Stimulated activated CD8-positive, alpha-beta memory T cell treated with anti-CD3 and anti-CD28 coated beads, Interleukin-7, amount 100 ng/mL, for 4 hours (primary cell): Measurements from ENCODE around the gene SYT15.

Source experiments
- DNase-seq, 2 donors: peaks; one replicate each; pipeline ENCODE4 v3.0.0-alpha.2; 2020; ENCODE audit warnings: low read depth in 2 of 2

SYT15 gene

DNA sequence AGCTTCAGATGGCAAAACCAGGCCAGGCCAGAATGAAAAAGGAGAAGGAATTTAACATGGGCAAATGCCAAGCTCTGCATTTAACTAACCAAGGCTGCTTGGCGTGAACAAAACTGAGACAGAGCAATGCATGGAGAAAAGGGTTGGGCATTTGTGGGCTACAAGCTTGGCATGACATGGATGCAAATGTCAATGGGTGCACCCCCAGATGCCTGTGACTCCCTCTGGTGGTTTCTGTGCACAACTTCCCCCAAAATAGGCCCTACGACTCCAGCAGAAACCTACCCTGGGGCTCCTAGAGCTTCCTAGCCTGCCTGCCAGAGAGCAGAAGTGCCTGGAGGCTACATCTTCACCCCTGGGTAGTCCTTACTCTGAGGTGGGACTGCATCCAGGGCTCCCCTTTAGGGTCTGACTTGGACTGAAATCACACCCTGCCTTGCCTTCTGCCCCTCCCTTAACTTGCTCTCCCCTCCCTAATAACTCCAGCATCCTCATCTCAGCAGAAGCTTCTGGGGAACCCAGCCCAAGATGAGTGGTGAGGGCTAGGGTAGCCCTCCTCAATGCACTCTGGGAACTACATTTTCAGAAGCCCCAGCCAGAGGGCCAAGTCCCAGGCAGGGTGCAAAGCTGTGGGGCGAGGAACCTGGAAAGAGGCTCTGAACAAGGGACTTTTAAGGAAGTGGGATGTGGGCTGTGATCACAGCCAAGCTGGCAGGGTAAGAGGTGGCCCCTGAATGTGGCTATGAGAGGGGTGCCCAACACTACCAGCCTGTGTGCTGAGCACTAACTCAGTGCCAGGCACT, 33.7 kb upstream of the SYT15 start:
- no peak for DNase-seq

DNA sequence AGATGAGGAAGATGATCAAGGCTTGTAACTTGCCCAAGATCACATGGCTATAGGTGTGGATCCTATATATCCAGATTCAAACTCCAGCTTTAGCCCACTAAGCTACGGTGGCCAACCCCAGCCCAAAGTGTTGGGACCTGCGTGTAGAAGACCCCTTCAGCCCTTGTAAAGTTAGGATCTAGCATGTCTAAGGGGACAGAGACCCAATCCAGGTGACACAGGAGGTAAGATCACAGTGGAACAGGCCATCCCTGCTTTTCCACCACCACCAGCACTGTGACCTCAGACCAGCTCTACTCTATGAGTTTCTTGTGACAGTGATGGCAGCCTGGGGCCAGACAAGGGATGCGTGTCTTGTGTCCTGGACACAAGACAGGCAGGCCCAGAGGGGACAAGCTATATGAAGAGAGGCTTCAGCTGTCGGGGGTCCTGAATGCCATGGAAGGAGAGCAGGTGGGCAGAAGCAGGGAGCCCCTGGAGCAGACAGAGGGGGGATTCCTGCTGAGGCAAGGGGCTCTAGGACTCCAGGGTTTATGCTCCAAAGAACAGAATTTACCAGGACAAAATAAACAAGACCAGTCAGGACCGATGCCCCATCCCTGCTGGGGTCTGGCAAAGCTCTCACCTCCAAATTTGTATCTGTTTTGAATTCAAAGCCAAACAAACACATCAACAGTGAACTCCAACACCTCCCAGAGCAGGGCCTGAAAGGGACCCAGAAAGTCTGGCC, 32.9 kb upstream of the SYT15 start:
- DNase-seq = no peak

DNA sequence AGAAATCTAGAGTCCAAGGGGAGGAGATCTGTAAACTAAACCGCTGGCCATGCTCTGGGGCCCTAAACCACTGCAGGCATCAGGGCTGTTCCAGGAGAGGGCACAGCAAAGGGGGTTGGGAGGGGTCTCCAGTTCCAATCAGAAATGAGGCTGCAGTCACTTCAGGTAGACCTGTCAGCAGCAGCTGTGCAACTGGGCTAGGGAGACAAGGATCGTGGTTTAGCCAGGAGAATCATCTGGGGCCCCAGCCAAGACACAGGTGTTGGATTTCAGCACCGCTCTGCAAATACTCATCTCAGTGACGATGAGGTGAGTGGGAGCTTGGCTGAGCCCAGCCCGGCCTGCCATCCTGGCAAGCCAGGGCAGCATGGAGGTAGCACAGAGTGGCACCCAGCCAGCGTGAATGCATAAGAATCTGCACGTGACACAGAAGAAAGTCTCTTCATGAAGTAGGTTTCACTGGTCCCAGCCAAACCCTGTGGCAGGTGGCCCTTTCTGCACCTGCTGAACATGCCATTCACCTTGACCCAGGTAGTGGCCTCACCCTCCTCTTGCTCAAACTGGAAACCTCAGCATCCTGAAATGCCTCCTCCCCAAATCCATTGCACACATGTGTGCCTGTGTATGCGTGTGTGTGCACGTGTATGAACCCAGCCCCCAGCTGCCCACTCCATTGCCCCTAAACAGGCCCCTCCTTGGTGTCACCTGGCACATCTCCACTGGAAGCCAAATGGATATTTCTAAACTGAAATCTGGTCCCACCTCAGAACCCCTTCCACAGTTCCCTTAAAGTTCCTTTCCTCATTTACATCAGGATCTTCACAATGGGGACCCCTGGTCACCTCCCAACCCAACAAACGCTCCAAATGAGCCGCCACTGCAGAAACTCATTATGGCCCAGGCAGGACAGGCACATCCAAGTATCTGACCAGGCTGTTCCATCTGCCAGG, 32.1 kb upstream of the SYT15 start:
- DNase-seq = no peak

DNA sequence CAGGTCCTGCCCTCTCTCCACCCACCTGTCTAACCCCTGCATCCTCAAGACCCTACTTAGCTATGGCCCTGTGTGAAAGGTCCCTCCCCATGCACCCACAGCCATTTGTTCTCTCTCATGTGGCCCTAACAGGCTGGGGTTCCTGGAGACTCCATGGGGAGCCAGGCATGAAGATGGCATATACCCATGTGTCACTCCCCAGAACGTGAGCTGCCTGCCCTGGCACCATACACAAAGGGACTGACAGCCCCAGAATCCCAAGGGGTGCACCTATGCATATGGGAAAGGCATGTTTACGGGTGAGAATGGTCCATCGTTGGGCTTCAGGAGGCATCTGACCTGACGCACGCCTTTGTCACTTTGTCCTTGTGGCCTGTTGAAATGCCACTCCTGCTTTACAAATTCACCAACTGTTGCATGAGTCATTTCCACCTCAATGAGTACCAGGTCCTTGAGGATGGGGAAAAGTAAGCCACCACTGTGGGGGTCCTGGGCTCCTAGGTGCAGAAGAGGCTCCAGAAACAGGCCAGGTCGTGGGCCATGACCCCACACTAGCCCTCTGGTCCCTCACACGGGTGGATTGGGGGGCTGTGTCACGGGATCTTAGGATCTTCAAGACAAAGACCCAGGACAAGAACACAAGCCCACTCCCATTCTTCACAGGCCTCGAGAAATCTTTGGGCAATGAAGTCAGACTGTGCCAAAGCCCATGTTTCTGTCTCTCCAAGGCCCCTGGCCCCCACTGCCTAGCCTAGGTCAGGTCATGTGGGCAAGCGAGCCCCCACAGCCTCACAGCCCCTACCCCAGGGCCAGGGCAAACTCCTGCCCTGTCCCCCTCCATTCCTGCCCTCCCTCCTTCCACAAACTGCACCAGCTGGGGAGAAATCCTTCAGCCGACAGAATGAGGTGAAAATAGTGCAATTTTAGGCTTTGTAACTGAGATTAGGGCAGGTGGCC, 31.1 kb upstream of the SYT15 start:
- no peak for DNase-seq

DNA sequence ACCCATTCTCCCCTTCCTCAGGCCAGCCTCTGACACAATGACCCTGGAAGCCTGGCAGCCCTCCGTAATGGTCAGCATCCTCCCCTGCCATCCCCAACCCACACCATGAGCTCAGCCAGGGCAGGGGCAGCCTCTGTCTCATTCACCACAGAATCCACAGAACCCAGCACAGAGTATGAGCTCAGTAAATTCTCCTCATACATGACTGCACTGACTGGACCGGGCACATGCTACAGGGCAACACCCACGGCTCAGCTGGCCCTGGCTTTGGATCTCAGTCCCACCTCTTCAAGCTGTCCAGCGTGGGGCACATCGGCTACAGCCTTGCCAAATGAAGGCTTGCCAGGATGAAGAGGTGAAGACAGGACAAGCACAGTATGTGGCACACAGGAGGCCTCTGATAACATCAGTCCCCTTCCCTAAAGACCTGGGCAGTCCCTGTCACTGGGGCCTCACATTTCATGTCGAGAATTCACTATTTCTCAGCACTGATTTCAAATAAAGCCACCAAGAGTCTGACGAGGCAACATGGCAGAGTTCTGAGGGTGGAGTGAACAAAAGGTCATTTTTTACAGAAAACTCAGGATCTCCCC, 30.3 kb upstream of the SYT15 start:
- no peak for DNase-seq

DNA sequence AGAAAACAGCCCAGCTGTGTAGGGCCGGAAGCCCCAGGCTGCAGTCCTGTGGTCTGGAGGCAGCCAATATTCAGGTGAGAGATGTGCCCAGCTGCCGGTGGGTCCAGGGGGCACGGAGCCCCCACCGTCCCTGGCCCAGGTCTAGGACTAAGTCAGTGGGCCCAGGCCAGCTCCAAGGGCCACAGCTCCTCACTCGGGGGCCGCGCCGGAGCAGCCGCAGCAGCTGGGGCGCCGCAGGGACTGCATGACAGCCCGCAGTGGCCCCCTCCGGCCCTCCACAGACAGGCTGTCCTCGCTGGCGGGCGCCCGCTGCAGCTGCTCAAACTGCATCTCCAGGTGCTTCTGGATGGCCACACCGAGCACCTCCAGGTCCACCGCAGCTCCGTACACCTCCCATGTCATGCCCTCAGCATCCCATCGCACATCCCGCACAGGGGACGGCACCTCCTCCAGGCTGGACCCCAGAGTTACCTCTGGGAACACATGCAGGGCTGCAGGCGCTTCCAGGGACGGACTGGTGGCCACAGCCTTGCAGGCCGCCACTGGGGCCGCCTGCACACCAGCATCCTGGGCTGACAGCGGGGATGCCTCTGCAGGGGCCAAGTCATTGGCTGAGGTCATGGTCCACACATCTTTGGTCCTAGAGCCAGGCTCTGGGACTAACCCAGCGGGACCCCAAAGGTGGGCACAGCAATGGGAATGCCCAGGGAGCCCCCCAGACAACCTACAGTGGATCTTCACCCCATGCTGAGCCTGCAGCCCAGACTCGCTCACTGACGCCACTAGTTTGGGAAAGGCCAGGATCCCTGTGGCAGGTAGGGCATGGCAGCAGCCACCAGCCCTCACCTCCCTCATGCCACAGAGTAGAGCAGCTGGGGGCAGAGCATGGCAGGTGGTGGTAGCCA, 29.5 kb upstream of the SYT15 start:
- DNase-seq = no peak

DNA sequence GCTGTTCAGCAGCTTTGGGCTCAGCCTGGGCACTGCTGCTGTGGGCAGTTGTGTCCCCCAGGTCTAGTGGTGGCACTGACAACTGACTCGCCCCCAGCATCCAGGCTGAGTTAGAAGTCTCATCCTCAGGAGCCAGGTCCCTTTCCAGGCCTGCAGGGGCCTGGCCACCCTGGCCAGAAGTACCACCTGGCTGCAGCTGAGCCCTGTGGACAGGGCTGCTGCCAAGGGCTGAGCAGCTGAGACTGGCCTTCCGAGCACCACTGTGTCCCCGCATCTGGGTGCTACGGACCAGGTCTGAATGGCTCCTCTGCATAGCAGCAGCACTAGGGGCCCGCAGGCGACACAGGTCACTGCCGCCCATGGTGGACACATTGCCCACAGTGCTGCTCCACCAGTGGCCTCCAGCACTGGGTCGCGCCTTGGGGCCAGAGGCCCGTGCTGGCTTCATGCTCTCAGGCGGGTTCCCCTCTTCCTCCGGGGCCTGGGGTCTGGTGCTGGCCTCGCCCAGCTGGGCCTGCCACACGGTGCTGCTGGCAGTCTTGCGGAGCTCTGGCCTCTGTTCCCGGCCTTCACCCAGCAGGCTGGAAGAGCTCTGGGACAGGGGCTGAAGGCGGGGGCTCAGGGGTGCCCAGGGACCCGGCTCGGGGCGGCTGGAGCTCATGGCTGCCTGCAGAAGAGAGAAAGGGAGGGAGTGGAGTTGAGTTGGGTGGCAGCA, 28.7 kb upstream of the SYT15 start:
- no peak for DNase-seq

DNA sequence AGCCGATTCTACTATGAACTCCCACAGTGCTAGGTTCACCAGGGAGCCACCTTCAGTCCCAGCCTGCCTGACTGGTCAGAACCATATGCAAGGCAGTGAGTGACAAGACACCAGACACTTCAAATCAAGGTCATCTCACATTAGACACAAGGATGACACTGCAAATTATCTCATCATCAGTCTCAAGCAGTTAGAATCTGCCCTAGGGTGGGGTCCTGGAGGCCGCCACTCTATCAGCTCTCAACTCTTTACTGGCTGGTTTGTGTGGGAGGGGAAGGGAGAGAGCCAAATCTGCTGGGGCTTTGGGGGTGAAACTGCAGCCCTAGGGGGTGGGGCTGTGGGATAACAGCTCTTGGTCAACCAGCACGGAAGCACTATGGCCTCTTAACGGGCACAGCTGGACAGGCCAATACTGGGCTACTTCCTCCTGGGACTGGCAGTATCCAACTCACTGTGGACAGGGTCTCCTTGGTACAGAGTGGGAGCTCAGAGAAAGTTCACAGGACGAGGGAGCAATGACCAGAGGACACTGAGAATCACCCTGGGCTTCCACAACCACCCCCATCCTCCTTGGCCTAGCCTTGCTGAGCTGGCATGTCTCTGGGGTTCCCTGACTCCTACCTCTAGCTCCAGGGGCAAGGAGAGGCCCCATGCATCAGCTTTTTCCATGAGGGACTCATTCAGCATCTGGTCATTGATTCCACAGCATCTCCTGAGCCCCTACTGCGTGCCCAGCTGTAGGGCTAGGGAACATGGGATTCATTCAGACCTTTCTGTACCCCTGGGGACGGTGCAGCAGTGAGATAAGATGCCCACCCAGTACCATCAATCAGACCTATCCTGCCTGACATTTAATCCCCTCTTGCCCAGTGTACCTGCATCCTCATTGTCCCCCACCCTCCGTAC, 27.9 kb upstream of the SYT15 start:
- DNase-seq = no peak

DNA sequence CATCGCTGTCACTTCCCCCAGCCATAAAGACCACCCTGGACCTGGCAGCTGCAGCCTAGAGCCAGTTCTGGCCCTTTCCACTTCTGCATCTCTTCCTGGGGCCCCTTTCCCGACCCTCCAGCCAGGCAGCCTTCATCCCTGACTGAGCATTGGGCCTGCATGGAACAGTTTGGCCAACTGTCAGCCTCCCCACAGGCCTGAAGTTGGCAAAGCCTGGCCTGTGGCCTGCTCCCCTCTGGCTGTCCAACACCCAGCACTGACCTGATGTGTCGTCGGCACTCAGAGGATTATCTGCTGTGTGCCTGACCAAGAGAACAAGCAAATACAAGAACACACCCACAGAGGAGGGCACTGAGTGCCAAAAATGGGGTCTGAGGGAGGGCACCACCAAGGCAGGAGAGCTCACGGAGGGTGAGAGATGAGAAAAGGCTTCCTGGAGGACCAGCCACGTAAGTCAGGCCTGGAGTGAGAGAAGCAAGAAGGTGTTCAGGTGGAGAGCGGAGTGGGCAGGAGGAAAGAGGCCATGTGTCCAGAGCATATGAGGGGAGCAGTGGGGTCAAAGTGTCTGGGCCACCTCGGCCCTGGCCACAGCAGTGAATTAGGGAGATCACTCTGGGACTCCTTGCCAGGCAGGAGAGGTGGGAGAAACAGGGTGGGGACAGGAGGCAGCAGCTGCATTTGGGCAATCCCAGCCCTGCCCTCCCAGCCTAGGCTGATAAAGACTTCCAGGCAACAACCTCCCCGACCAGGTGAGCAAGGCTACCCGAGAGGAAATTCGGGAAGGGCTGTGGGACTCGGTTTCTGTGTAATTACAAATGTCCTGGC, 27.0 kb upstream of the SYT15 start:
- DNase-seq = no peak

DNA sequence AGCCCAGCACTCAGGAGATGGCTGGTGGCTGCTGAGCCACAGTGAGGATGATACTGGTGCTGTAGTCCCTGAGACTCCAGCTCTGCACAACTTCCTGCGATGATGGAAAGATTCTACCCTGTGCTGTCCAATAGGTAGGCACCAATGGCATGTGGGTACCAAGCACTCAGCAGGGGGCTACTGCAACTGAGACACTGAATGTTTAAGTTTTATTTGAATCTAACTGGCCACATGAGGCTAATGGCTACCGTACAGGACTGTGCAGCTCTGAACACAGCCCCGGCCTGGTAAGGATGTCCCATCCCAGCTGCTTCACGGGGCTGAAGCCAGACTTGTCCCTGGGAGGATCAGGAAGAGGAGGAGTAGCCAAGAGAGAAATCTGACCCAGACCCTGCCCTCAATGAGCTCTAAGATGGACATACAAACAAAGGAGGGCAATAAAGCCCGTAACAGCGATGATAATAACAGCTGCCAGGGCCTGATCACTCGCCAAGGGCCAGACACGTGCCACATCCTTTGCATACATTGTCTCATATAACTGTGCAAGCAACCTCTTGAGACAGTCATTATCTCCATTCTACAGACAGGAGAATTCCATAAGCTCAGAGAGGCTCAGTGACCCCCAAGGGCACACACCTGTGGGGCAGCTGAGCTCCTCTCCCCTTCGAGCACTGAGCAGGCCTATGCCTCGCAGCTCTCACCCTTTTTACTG, 26.2 kb upstream of the SYT15 start:
- no peak for DNase-seq

DNA sequence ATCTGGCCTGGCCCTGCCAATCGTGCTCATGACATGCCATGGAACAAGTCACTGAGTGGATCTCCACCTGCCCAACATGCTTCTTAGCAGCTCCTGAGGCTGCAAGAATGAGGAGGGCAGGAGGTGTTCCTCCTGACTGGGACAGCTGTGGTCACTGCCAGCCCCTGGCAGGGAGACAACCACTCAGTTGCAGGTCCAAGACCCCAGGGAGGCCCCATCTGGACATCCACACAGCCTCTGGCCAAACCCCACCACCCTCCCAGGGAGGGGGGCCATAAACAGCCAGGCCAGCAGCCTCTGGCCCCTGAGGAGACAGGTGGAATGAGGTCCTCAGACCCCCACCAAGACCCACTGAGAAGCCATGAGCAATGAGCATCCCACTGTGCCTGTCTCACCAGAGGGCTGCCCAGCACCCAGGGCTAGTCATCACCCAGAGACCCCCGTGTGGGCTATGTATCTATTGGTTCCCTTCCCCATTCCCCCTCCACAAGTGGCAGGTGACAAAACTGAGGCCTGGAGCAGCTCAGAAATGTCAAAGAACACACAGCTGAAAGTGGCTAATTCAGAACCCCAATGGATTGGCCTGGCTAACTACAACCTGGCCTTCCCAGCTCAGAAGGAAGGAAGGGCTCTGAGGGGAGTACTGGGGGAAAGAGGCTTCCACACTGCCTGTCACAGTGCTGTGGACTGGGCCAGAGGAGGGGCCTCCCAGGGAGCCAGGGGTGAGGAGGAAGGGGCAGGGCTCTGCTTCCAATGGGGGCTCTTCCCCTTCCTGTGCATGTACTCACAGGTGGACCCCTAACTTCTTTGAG, 25.5 kb upstream of the SYT15 start:
- DNase-seq = no peak

DNA sequence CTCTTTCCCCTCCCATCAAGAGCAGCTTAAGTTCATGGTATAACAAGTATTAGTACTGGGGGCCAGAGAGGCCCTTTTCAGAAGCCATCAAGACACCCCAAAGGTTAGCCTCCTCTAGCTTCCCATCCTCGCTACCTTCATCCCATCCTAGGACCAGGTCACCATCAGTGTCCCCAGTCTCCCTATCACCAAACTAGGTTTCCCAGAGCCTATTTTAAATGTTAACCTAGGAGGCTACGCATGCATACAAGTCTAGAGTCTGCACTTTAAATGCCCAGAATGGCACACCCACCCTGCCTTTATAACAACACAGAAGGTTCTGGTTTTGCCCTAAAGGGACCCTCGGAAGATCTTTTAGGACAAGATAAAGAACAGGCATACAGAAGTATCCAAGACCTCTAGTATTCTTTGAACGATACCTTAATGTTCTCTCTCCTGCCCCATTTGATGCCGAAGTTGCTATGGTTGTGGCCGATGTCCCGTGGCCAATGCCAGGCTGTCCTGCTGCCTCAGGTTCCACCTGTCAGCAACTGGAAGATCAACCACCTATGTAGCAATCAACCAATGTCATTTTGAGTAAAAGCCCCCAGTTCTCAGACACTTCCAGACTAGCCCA, 24.7 kb upstream of the SYT15 start:
- no peak for DNase-seq

DNA sequence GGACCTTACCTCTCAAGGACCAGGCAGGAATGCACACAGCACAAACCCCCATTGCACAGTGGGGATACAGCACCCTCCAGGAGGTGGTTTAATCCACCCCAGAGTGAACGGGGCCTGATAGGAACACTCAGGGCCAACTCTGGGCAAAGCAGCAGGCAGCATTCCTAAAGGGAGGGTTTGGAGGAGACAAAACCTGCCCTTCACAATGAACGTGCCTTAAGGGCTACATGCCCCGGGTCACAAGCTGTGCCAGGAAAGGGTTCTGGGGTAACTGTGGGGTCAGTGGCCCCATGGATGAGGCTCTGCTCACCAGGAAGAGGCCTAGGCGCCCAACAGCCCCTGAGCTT, 23.6 kb upstream of the SYT15 start:
- no peak for DNase-seq

DNA sequence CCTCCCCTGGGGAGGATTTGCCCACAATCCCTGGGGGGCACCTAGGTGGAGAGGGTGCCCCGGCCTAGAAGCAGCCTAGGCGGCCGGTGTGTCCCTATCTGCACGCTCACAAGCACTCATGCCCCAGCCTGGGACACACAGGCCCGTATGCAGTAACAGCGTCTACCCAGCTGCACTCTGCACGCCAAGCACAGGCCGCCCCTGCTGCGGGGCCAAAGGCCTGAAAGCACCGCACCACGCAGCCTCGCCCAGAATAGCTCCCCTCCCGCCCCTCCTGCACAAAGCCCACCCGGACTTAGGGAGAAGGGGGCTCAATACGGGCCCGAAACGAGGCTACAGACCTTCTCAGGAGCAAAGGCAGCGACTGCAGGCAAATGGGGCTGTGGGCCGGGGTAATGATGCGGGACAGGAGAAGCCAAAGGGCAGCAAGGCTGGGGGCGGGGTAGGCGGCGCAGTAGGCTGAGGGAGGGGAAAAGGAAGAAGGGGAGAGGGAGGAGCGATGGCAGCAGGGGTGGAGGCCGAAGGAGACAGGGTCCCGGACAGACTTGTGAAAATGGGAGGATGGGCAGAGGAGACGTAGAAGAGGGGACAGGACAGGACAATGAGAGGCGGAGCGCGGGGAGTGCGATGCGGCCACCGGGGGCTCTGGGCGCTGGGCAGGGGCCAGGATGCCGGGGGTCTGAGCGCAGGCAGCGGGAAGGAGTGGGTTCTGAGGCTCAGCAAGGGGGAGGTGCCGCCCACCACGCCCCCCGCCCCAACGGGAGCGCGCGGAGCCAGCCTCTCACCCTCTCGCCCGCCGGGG, 23.0 kb upstream of the SYT15 start:
- DNase-seq = no peak
